Activated CD8-positive, alpha-beta memory T cell treated with anti-CD3 and anti-CD28 coated beads, Interleukin-2, amount 50 U/mL, for 48 hours (primary cell): ENCODE data around the gene AK4.
A peak's percentile ranks its signal among the peaks of the same experiment; 100 is the strongest.
"Not testable (repeated sequence)": the region's sequence is repeated elsewhere in the genome, so short reads cannot be mapped to it uniquely, and the experiment has no call there.

Source experiments
- DNase-seq: peaks from one replicate; pipeline ENCODE4 v3.0.0-alpha.2; 2020

Gene AK4

GRCh38 chr1:65148178-65148547 lies at the start of gene AK4:
Gene AK4 (plus strand): TSS chr1:65148203. CDS start chr1:65148408, 205 bp downstream.
- not testable (repeated sequence) for DNase-seq

DNA sequence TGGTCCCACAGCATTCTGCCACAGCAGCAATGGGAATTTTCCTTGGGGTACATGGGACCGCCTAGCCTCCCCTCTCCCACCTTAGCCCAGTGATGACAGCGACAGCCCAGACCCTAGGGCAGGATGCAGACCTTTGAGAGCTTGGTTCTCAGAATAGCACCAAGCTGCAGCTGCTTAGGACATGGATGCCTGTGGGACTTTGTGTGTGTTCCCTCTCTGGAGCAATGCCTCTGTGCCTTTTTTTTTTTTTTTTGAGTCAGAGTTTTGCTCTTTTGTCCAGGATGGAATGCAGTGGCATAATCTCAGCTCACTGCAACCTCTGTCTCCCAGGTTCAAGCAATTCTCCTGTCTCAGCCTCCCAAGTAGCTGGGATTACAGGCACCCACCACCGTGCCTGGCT lies 44.2 kb upstream of the AK4 start:
- no peak for DNase-seq

GRCh38 chr1:65104854-65105534 lies 43.0 kb upstream of the AK4 start:
- DNase-seq, result no peak

DNA sequence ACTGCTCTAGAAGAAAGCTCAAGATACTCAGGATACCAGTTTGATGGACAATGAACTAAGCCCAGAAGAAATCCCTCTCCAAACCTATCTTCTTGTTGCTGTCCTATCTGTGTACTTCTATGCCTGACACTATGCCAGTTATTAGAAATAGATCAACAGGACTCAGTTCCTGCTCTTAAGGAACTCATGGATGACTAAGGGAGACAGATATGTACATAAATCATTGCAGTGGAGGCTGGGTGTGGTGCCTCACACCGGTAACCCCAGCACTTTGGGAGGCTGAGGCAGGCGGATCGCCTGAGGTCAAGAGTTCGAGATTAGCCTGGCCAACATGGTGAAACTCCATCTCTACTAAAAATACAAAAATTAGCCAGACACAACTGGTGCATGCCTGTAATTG lies 42.4 kb upstream of the AK4 start:
- DNase-seq, result no peak

- DNase-seq, result no peak
Observed at GRCh38 chr1:65108025-65108642, 39.9 kb upstream of the AK4 start.

DNA sequence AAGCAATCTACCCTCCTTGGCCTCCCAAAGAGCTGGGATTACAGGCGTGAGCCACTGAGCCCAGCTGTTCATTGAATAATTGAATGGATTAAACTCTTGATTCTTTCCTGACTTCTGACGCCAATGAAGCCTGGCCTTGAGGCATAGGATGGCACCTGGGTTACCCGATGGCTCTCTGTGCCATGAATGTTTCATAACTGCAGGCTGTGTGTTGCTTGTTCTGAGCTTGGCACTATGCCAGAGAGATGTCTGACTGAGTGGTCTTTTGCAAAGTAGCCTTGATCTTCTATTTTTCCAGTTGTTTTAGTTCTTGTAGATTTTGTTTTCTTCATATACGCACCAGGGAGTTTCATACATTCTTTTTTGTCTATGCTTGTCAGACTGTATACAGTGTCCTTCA lies 38.5 kb upstream of the AK4 start:
- no peak for DNase-seq

DNA sequence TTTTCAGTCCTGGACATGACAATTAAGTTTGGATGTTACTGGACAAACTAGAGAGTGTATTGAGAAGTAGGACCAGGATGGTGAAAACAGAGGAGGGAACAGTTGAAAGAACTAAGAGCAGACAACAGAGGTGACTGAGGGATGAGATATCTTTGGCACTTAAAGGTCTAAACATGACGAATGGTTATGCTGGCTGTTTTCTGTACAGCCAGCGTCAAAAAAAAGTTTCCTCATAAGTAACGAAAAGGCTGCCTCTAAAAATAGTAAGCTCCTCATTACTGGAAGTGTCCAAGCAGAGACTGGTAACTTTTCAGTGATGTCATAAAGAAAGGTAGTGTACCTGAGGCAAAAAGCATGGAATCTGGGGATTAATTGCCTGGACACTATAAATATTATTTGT lies 35.2 kb upstream of the AK4 start:
- DNase-seq, result no peak

GRCh38 chr1:65113298-65113697 lies 34.7 kb upstream of the AK4 start:
- DNase-seq, result no peak

- no peak for DNase-seq
Observed at GRCh38 chr1:65114322-65114721, 33.7 kb upstream of the AK4 start.

- DNase-seq, result no peak
Observed at GRCh38 chr1:65119951-65120350, 28.1 kb upstream of the AK4 start.

DNA sequence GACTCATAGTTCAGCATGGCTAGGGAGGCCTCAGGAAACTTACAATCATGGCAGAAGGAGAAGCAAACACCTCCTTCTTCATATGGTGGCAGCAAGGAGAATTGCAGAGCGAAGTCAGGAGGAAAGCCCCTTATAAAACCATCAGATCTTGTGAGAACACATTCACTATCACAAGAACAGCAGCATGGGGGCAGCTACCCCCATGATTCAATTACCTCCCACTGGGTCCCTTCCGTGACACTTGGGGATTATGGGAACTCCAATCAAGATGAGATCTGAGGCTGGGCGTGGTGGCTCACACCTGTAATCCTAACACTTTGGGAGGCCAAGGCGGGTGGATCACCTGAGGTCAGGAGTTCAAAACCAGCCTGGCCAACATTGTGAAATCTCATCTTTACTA lies 18.9 kb upstream of the AK4 start:
- DNase-seq, result not testable (repeated sequence)

DNA sequence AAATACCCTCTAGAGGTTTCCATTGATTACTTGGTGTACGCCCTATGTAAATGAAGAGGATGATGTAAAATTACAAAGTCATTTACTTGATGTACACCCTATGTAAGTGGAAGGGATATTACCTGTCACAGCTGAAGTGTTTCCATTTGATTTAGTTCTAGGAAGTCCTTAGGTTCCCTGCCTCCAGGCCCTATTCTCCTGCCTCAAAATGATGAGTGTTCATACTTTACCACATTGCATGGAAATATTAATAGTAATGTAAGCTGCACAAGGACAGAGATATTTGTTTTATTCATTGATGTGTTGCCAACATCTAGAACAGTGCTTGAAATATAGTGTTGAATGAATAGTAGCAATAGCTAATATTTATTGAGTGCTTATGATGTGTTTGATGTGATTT lies 9.5 kb upstream of the AK4 start:
- DNase-seq, result no peak

DNA sequence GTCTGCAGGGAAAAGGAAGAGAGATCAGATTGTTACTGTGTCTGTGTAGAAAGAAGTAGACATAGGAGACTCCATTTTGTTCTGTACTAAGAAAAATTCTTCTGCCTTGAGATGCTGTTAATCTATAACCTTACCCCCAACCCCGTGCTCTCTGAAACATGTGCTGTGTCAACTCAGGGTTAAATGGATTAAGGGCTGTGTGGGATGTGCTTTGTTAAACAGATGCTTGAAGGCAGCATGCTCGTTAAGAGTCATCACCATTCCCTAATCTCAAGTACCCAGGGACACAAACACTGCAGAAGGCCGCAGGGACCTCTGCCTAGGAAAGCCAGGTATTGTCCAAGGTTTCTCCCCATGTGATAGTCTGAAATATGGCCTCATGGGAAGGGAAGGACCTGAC lies 8.2 kb upstream of the AK4 start:
- not testable (repeated sequence) for DNase-seq

DNA sequence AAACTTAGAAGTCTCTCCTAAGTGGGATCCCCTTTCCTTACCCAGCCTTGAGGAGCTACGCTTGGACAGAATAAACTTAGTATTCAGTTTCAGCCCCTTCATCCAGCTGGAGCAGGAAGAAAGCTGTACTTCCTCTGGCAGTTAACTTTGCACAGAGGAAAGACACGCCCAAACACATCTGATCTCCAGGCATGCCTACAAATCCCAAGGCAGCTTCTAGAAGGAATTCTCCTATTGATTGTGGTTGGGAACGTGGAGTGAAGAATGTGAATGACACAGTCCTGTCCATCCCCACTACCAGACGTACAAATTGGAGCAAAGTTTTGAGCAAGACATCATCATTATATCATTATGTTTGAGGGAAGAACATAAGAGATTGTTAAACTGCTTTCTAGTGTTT lies 6.6 kb upstream of the AK4 start:
- no peak for DNase-seq

GRCh38 chr1:65141918-65142317 lies 6.1 kb upstream of the AK4 start:
- no peak for DNase-seq

DNA sequence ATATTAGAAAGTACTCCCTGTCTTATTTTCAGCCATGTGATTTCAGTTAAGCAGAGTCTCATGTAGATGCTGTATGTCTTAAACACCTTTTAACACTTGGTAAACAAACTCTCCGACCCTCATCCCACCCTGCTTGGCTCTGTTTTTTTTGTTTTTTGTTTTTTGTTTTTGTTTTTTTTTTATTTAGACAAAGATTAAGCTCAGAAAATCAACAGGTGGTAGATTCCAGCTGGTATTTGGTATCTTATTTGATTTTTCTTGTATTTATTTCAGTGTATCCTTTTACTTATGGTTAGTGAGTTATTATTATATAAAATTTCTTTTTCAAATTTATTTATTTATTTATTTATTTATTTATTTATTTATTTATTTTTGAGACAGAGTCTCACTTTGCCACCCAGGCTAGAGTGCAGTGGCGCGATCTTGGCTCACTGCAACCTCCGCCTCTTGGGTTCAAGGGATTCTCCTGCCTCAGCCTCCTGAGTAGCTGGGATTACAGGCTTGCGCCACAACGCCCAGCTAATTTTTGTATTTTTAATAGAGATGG lies 4.8 kb upstream of the AK4 start:
- DNase-seq, result not testable (repeated sequence)

DNA sequence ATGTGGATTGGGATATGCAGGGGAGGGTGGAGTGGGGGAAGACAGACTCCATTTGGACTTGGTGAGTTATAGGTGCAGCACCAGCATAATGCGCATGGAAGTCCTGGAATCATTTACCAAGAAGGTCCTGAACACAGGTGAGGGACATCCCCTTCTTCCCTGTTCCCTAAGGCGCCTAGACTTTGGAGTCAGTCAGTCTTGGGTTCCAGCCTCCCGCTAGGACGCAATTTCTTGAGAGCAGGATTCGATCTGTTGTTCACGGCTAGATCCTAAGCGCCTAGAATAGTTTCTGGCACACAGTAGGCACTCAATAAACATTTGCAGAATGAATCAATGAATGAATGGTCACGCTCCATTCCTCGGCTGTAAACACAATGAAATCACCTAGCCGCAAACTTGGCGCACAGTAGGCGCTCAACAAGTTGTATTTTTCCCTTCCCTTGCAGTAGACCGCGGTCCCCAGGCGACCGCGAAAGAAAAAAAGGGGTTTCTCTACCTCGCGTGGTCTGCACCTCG lies 1.0 kb upstream of the AK4 start:
- DNase-seq, result no peak

DNA sequence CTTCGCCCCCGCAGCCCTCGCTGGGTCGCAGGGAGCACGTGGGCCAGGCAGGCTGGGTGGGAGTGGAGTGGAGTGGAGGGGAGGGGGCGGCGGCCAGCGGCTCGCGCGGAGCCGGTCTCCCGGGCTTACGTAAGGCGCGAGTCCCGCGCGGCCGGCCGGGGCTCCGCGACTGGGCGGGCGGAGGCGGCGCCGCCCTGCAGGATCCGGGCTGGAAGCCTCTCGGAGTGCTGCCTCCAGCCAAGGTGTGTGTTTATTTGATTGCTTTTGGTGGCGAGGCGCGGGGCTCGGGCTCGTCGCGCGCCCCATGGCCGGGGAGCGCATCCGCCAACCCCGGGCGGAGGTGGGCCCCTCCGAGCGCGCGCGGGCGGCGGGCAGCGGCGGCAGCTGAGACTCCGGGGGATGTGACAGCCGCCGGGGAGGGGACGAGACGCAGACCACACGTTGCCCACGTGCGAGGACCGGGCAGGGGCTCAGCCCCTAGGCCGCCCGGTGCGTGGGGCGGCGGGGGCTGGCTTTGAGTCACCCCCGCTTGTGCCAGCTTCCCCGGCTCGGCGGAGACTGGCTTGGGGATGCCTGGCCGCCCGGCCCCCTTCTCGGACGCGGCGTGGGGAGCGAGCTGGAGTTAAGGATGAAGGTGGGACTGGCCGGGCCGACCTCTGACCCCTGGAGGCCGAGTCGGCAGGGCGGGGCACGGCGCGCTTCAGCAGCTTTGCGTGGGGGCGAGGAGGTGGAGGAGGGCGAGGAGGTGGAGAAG lies 402 bp upstream of the AK4 start:
- peak; percentile 81 for DNase-seq

DNA sequence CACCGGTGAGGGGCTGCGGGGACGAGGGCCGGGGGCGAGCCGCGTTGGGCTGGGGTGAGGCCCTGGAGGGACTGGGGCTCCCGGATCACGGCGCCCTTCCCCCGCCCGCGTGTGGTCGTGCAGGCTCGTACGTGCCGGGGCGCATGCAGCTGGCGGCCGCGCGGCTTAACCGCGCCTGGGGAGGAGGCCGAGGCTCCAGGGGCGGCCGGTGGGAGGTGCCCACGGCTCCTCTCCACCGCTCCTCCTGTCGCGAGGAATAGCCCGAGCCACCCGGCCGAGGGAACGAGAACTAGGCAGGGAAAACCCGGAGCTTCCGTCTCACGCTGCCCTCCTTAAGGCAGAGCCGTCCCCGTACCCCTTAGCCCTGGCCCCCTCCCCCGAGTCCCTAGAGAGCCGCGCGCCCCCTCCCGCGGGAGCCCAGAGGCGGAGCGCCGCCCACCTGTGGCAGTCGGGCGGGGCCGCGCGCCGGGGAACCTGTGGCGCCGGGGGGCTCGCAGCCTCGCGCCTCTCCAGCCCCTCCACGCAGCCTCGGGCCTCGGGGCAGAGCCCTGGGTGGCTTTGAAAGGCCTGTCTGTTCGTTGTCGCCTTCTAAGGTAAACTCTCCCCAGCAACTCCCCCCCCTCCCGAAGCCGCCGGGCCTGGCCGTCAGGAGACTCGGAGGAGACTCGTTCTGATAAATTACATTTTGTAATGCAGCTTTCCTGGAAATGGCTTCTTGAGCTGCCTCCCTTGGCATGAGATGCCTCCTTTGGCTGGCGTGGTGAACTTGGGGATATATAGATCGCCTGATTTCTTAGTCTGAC lies 746 bp downstream of the AK4 start:
- peak; percentile 87 for DNase-seq

- no peak for DNase-seq
Observed at GRCh38 chr1:65149351-65150107, 1.5 kb downstream of the AK4 start.

GRCh38 chr1:65150108-65150463 lies 2.1 kb downstream of the AK4 start:
- DNase-seq, result no peak

DNA sequence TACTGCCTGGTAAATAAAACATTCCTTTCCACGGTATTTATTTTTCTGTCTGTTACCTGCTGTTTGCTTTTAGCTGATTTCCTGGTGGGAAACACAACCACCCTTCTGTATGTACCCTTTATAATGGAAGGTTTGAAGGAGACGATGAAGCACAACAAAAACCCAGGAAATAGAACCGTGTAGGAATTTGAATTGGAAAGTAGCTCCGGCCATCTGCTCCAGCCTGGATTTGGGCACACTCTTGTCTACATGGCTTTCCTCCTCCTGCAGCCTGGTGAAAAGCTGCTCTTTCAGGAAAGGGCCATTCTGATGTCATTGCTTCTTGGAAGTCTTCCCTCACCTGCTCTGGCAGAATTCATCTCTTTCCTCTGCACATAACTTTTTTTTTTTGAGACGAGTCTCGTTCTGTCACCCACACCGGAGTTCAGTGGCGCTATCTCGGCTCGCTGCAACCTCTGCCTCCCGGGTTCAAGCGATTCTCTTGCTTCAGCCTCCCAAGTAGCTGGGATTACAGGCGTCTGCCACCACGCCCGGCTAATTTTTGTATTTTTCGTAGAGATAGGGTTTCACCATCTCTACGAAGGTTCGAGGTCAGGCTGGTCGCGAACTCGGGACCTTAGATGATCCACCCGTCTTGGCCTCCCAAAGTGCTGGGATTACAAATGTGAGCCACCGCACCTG lies 2.7 kb downstream of the AK4 start:
- no peak for DNase-seq
